ENCODE data around the gene TRIM41.
A peak's percentile ranks its signal among the peaks of the same experiment; 100 is the strongest.
"Not testable (repeated sequence)": the region's sequence is repeated elsewhere in the genome, so short reads cannot be mapped to it uniquely, and the experiment has no call there.

TRIM41 gene

GRCh38 chr5:181248277-181248676 is 25.2 kb downstream of the TRIM41 start:
- no peak for DNase-seq (ENCODE audit: low spot score)

DNA sequence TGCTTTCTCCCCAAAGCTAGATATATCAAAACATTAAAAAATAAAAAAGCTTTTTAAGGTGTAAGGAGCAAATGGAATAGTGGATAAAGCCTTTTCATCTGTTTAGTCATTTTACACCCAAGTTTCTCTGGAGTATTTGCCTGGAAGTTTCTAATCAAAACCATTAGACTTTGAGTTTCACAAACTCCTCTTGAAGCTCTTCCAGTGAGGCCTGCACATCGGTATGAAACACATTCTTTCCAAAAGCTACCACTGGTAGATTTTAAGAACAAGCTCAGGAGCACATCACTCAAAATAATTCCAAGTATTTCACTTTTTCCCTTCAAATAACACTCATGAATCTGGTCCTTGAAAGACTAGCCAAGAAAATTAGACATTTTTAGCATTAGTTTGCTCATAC is 32.2 kb downstream of the TRIM41 start:
- DNase-seq (ENCODE audit: low spot score) = no peak

DNA sequence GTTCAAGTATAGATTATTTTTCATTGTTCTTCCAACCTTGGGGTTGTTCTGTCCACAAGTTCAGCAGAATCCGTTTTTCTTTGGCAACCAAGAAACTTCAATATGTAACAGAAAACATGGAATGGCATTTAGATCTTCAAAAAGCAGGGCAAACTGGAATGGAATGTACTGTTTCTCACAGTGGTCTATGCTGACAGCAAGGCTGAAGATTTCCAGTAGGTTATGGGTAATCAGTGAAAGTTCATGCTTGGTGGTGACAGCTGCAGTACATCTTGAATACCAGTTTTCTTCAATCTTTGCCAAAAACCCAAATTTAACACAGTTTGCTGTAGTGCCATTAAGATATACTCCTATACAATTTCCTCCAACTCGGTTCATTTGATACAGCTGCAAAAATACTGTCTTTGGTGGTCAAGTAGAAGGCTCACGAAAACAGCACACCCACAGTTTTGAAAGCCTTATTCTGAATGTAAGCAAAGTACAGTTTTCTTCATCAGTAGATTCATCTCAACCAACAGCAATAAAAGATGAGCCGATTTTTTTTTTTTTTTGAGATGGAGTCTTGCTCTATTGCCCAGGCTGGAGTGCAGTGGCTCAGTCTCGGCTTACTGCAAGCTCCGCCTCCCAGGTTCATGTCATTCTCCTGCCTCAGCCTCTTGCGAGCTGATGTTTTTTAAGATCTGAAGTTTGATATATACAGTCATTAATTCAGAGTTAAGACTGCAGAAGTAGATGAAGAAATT is 32.9 kb downstream of the TRIM41 start:
- DNase-seq (ENCODE audit: low spot score) = no peak

- no peak for DNase-seq (ENCODE audit: low spot score)
These were observed 35.5 kb downstream of the TRIM41 start for GRCh38 chr5:181258576-181258975.

DNA sequence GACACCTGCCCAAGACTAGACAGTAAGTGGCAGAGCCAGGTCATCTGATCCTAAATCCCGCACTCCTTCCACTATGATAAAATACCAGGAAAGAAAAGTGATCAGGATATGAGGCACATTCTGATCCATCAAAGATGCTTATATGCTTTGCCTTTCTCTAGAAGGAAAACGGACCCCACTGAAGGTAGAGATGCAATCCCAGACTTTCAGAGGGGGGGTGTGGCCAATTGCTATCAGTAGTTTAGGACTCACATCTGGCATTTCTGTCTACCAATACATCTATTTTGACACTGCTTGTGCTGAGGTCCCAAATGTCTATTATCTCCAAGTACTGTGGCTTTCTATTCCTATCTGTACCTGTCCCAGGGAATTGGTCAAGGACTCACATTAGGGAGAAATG is 36.2 kb downstream of the TRIM41 start:
- no peak for DNase-seq (ENCODE audit: low spot score)

DNA sequence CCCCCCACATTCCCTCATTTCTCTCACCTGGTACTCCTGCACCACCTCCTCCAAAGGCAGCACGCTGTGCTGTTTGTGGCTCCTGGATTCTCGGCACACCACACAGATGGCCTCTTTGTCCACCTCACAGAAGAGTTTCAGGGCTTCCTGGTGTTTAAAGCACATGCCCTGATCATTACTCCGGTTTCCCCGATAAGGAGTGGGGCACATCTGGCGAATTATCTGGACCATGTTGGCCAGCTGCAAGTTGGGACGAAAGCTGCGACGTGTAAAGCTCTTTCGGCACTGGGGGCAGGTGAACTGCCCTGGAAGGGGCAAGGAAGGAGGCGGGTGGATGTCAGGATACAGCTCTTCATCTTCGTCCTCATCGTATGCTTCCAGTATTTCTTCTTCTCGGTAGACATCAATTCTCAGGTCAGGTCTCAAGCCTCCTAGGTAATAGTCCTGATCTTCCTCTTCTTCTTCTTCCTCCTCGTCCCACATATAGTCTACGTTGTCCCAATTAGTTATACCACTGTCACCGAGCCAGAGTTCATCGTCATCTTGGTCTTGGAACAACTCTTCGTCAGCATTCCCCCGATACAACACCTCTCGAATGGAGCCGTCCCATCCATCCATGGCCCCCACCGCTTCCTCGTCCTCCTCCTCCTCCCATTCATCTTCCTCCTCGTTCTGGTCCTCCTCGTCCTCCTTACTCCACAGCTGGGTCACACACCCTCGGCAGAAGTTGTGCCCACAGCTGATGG is 37.1 kb downstream of the TRIM41 start:
- no peak for DNase-seq (ENCODE audit: low spot score)

DNA sequence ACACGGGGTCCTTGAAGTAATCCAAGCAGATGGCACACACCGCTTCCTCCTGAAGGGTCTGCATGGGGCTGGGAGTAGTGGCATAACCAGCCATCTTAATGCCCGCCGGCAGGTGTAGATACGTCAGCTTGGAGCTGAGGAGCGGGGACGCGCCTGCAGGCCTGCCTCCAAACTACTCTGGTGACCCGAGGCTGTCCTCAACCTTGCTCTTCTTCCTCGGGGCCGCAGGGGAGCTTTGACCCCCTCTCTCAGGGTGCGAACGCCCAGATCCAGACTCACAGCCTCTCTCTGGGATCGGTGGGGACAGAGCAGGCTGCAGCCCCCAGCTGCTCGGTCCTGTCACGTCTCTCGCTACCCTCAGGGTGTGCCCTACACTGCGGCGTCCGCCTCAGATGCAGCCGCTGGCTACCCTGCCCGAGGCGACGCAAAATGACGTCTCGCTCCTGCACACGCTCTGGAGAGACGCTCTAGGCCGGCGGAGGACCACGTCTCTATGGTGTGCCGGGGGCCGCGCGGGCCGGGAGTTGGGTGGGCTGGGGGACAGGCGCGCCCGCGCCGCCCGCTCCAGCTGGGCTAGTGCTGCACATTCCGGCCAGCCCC is 37.7 kb downstream of the TRIM41 start, which contains the start of gene TRIM52:
Gene TRIM52, minus strand, starts transcription at position 424 of the 600 bp plus-strand sequence. Its CDS starts 330 bp downstream, at position 94.
- DNase-seq (ENCODE audit: low spot score) = peak; percentile 94

DNA sequence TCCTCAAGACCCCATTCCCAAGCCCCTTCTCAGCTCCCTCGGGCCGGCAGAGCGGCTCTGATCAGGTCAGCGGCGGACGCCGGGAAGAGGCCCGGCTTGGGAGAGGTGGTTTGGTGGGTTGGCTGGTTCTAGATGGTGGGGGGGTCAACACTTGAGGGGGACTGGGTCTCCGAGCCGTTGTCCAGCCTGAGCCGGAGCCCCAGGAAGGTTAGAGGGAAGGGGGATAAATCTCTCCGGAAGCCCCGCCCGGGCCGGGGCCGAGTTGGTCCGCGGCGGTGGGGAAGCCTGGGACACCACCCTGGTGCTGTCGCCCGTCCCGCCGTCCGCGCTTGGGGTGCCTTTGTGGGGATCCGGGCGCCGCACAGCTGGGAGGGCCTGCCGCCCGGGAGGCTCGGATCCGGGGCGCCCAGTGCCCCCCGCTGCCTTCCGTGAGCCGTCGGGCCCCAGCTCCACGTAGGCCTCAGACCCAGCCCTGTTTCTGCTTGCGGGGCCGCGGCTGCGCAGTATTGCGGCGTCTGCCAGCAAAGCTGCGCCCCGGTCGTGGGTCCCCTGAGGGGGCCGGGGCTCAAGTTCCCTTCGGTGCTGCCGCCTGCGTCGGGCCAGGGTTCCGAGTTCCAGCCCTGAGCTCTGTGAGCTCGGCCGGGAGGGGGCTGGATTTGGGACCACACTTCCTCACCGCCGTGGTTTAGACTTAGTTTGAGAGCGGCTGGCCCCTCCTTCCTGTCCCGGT is 38.4 kb downstream of the TRIM41 start:
- DNase-seq (ENCODE audit: low spot score) = no peak

GRCh38 chr5:181263633-181264032 is 40.6 kb downstream of the TRIM41 start:
- no peak for DNase-seq (ENCODE audit: low spot score)

DNA sequence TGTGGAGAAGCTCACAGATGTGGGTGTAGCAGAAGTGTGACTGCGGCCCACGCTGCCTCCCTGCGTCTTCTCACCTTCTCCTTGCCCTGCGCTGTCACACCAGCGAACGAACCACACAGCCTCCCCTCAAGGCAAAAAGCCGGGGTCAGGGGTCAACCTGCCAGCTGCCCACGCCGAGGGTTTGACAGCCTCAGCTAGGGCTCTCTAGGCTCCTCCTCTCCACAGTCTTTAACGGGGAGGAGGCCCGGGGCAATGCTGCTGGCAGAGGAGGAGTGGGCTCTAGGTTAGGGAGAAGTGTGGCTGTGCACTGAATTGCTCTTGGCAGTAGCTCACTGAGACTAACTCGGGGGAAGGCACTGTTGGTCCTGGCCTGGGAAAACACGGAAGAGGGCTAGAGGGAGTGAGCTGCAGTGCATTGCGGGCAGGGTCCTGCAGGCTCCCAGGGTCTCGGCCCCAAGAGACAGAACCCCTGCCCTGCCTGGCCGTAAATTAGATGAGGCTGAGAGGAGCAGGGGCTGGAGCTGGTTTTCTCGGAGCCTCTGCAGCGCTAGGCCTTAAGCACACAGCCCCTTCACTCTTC is 42.1 kb downstream of the TRIM41 start:
- peak; percentile 82 for DNase-seq (ENCODE audit: low spot score)

GRCh38 chr5:181267291-181267904 is 44.3 kb downstream of the TRIM41 start:
- peak; percentile 75 for DNase-seq (ENCODE audit: low spot score)

GRCh38 chr5:181267907-181268306 is 44.8 kb downstream of the TRIM41 start:
- DNase-seq (ENCODE audit: low spot score) = not testable (repeated sequence)

DNA sequence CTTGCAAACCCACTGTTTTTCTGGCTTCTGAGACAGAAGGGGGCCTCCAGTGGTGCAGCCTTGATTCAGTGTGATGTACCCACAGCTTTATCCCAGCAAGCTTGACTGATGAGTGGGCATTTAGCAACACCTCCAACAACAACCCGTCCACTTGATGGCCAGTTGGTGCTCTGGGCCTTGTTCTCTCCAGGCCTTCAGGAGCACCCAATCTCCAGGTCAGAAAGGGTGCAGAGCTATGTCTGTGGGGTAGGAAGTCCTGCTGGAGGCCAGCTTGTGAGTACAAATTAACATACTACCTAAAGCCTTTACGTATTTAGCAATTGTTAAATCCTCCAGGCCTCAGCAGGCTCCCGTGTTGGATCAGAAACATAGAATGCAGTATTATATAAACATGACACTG is 48.0 kb downstream of the TRIM41 start:
- no peak for DNase-seq (ENCODE audit: low spot score)

DNA sequence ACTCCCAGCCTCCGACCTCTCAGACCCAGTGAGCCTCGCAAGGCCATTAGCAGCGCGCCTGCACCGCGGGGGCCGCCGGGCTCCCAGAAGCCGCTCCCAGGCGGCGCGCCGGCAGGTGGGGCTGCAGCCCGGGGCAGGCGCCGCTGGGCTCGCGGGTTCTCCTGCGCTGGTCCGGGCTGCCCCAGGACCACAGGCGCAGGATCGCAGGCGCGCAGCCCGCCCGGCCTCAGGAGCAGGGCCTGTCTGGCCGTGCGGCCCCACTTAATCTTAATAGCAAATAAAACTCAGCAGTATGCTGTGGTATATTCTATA is 50.3 kb downstream of the TRIM41 start:
- DNase-seq (ENCODE audit: low spot score) = not testable (repeated sequence)

- no peak for DNase-seq (ENCODE audit: low spot score)
These were observed 57.2 kb downstream of the TRIM41 start for GRCh38 chr5:181280251-181280762.

- peak; percentile 98 for DNase-seq (ENCODE audit: low spot score)
These were observed 58.2 kb downstream of the TRIM41 start for GRCh38 chr5:181281077-181281983.

DNA sequence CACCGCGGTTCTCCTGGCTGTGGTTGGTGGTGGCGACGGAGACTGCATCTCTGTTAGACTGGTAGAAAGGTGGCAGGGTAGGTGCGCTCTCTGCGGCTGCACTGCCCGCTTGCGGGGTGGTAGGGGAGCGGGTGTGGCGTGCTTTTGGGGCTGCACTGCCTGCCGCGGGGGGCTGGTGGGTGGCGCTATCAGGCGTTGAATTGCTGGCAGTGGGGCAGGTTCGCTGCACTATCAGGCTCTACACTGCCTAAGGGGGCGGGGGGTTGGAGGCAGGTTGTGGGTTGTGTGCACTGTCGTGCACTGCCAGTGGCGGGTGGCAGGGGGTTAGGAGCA is 58.9 kb downstream of the TRIM41 start:
- DNase-seq (ENCODE audit: low spot score) = no peak

DNA sequence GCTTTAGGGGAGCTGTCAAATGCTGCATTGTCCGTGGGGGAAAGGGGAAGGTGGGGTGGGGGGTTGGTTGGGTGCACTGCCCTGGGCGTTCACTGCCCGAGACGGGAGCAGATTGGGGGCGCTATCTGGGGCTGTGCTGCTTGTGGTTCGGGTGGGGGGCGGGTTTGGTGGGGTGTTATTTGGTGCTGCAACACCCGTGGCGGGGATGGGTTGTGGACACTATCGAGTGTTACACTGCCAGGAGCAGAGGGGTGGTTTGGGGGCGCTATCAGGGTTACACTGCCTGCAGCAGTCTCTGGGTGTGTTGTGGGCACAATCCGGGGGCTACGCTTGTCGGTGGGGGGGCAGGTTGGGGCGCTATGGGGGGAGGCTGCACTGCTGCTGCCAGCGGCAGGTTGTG is 59.3 kb downstream of the TRIM41 start:
- DNase-seq (ENCODE audit: low spot score) = not testable (repeated sequence)

GRCh38 chr5:181282874-181283273 is 59.8 kb downstream of the TRIM41 start:
- DNase-seq (ENCODE audit: low spot score) = peak; percentile 1

DNA sequence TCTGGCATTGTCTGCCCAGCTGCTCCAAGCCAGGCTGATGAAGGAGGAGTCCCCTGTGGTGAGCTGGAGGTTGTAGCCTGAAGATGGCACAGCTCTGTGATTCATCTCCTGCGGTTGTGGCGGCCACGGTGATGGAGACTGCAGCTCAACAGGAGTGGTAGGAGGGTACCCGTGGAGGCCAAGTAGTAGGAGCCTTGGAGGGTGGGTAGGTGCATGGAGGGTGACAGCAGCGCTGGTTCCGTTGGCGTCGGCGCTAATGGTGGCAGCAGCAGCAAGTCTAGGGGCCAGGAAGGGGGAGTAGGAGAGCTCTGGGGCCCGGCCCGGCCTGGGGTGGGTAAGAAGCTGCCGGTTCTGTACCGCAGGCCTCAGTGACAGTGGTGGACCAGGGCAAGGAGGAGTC is 60.3 kb downstream of the TRIM41 start:
- no peak for DNase-seq (ENCODE audit: low spot score)
